Adrenal gland (tissue), 5 donors: Measurements from ENCODE around the gene TTLL12.

Experiments
- CTCF ChIP-seq, 6 experiments: fragments of 450-650 bp in 4 of 6; fragments of 200-600 bp in 2 of 6; sonication (generic) in 1 of 6; IDR thresholded peaks; 1 replicate in 5 of 6; 2 replicates in 1 of 6; pipeline versions ENCODE4 v1.5.1 to v1.8.0; 2016 to 2021; ENCODE audit warnings: antibody characterized with exemption in 6 of 6, mild to moderate bottlenecking in 2 of 6, moderate library complexity in 1 of 6
- POLR2A ChIP-seq, 2 donors: fragments of 450-650 bp; IDR thresholded peaks; one replicate each; pipeline ENCODE4 v1.6.1; 2017; ENCODE audit warnings: antibody characterized with exemption in 2 of 2, mild to moderate bottlenecking in 2 of 2, moderate library complexity in 1 of 2
- donor health status: DM: no; HTN: no; CAD: no.

- TF ChIP-seq POLR2A (IDR thresholded peaks at IDR 0.05) (no peak), CTCF (IDR thresholded peaks at IDR 0.05) (no peak)
Measured at GRCh38 chr22:43154887-43155536, 31.9 kb downstream of the TTLL12 start.
